ENCODE measurements around the gene NUDT14. TPM values are rescaled to one million over a fixed set of nuclear protein-coding genes. Genes with fewer than 3 reads are reported as not detected.

NUDT14 gene
- total and polyA plus RNA-seq, 12 donors, result 4.1 to 55.8 (median 36.6) TPM

DNA sequence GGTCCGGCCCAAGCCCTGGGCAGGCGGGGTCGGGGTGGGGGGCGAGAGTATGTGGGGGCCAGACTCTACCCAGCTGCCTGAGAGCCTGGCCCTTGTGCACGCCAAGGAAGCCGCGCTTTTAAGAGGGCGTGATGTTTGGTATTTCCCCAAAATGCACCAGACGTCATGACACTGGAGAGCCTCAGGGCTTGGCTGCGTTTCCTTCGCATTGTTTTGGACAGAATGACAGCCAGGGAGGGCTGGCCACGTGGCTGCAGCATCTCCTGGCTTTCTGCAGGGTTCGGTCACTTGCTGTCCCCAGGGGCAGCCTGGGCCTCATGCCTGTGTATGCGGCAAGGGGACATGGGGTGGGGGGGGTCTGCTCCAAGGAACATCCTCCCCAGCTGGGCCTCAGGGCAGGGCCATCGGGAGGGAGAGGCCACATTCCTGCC lies 16.1 kb upstream of the NUDT14 start:
- H3K9me3 ChIP-seq (replicated peaks in 1 of 3), result no peaks in the 10 kb centered on the region
- H3K27ac ChIP-seq, result peak overlapping the region in 2 of 5 donors; percentile 49 to 76
- intact Hi-C loops (cut with DNase I), result no loop called here
- WGBS, 4 donors, result 0 to 32% (median 10%) methylated on average over 1 to 15 of the region's 15 CpGs
- H3K27me3 ChIP-seq, result peaks cover 49% of the 10 kb centered on the region
- no peaks in the 10 kb centered on the region for H3K36me3 ChIP-seq (replicated peaks in 1 of 2)
- H3K4me3 ChIP-seq, result no peak overlapping the region
- peaks cover 8 to 16% of the 10 kb centered on the region in 2 donors for H3K4me1 ChIP-seq (replicated peaks in 1 of 2)
- peak in 4 of 7 donors; percentile 45 to 76 (median 50) for DNase-seq
- no peak for TF ChIP-seq POLR2A (IDR thresholded peaks at IDR 0.05)
- TF ChIP-seq, protein P1, sequence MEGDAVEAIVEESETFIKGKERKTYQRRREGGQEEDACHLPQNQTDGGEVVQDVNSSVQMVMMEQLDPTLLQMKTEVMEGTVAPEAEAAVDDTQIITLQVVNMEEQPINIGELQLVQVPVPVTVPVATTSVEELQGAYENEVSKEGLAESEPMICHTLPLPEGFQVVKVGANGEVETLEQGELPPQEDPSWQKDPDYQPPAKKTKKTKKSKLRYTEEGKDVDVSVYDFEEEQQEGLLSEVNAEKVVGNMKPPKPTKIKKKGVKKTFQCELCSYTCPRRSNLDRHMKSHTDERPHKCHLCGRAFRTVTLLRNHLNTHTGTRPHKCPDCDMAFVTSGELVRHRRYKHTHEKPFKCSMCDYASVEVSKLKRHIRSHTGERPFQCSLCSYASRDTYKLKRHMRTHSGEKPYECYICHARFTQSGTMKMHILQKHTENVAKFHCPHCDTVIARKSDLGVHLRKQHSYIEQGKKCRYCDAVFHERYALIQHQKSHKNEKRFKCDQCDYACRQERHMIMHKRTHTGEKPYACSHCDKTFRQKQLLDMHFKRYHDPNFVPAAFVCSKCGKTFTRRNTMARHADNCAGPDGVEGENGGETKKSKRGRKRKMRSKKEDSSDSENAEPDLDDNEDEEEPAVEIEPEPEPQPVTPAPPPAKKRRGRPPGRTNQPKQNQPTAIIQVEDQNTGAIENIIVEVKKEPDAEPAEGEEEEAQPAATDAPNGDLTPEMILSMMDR (IDR thresholded peaks at IDR 0.05), result no peak

DNA sequence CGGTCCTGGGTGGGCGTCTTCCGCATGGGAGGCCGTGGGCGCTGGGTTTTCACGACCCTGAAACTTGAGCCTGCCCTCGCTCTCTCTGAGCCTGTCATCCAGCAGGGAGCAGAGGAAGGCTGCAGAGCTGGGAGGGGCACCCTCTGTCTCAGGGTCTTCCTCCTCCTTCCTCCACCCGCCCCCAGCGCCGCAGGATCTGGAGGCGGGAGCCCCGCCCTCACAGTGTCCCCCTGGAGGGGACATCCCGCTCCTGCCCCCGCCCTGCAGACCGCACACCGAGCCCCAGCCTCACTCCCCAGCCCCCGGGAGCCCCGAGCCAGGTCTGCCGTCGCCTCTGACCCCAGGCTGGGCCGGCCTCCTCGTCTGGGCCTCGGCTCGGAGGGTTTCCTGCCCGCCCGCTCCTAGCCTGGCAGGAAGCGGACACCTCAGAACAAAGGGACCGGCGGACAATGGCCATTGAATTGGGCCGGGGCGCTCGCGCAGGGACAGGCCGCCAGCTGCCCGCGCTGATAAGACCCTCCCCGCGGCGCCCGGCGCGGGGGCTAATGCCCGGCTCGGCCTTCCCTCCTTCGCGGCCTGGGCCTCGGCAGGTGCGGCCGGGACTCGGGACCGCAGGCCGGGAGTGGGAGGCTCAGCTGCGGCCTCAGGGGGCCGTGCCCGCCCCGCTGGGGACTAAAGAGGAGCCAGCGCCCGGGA lies 15.3 kb upstream of the NUDT14 start:
- 3 to 9% (median 5%) methylated on average over 6 to 58 of the region's 58 CpGs for WGBS, 4 donors
- H3K4me3 ChIP-seq, result no peak overlapping the region
- peak in 3 of 7 donors; percentile 43 to 59 (median 44) for DNase-seq
- peaks cover 50% of the 10 kb centered on the region for H3K27me3 ChIP-seq
- intact Hi-C loops (cut with DNase I), result no loop called here
- peaks cover 8 to 10% of the 10 kb centered on the region in 2 donors for H3K4me1 ChIP-seq (replicated peaks in 1 of 2)
- H3K9me3 ChIP-seq (replicated peaks in 1 of 3), result no peaks in the 10 kb centered on the region
- no peak for TF ChIP-seq POLR2A (IDR thresholded peaks at IDR 0.05)
- TF ChIP-seq, protein P1 (IDR thresholded peaks at IDR 0.05), result no peak
- H3K27ac ChIP-seq, result peak overlapping the region in 2 of 5 donors; percentile 49 to 76
- no peaks in the 10 kb centered on the region for H3K36me3 ChIP-seq (replicated peaks in 1 of 2)

DNA sequence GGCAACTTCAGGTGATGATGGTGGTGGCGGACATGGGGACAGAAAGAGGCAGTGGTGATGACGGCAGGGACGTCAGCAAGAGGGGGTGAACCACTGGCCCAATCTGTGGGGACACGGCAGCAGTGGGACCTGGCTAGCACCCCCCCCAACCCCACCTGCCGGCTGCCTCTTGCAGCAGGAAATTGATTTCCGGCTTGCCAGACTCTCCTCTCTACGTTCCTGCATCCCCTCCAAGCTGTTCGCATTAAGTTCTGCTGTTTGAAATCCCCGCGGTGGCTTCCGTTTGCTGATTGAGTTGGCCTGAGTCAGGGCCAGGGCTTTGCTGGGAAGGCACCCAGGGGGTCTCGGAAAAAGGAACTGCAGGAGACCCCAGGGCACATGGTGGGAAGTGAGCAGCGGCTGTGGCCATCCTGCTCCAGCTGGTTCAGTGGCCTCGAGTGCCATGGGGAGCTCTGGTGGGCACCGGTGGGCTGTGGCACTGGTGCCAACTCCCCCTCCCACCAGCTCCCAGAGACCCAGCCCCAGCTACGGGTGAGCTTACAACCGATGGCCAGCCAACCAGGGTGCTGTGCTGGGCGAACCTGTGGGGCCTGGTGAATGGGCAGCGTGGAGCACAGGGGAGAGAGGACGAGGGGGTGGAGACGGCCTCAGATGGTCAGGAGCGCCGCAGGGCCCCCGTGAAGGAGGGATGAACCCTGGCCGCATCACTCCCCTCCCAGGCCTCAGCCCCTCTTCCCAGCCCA lies 14.6 kb upstream of the NUDT14 start:
- intact Hi-C loops (cut with DNase I), result no loop called here
- peak overlapping the region in 2 of 5 donors; percentile 44 to 76 for H3K27ac ChIP-seq
- H3K4me1 ChIP-seq (replicated peaks in 1 of 2), result peaks cover 8 to 10% of the 10 kb centered on the region in 2 donors
- no peaks in the 10 kb centered on the region for H3K9me3 ChIP-seq (replicated peaks in 1 of 3)
- WGBS, 4 donors, result 32 to 54% (median 40%) methylated on average over 11 to 25 of the region's 25 CpGs
- DNase-seq, result no peak
- H3K36me3 ChIP-seq (replicated peaks in 1 of 2), result no peaks in the 10 kb centered on the region
- H3K27me3 ChIP-seq, result peaks cover 55% of the 10 kb centered on the region
- no peak overlapping the region for H3K4me3 ChIP-seq
- TF ChIP-seq POLR2A (IDR thresholded peaks at IDR 0.05), result no peak

DNA sequence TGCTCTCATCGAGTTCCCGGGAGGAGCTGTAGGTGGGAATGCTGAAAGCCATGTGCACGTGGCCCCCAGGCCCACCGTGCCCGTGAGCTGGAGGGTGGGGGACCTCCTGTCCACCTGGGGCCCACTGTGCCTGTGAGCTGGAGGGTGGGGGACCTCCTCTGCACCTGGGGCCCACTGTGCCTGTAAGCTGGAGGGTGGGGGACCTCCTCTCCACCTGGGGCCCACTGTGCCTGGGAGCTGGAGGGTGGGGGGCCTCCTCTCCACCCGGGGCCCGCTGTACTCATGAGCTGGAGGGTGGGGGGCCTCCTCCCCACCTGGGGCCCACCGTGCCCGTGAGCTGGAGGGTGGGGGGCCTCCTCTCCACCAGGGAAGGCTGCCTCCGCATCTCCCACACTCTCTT lies 13.9 kb upstream of the NUDT14 start:
- Histone ChIP-seq H3K36me3 (replicated peaks in 1 of 2) (no peaks in the 10 kb centered on the region), H3K4me3 (no peak overlapping the region), H3K4me1 (replicated peaks in 1 of 2) (peaks cover 8 to 10% of the 10 kb centered on the region in 2 donors), H3K9me3 (replicated peaks in 1 of 3) (no peaks in the 10 kb centered on the region), H3K27ac (no peak overlapping the region), H3K27me3 (peaks cover 53% of the 10 kb centered on the region)
- no peak for DNase-seq
- TF ChIP-seq POLR2A (IDR thresholded peaks at IDR 0.05), result no peak
- TF ChIP-seq, protein P1 (IDR thresholded peaks at IDR 0.05), result no peak
- WGBS, 4 donors, result 75 to 88% (median 84%) methylated on average over 5 to 10 of the region's 10 CpGs
- intact Hi-C loops (cut with DNase I), result no loop called here
